ENCODE data around the gene HES7.
"Not testable (repeated sequence)": the region's sequence is repeated elsewhere in the genome, so short reads cannot be mapped to it uniquely, and the experiment has no call there.

Gene HES7

DNA sequence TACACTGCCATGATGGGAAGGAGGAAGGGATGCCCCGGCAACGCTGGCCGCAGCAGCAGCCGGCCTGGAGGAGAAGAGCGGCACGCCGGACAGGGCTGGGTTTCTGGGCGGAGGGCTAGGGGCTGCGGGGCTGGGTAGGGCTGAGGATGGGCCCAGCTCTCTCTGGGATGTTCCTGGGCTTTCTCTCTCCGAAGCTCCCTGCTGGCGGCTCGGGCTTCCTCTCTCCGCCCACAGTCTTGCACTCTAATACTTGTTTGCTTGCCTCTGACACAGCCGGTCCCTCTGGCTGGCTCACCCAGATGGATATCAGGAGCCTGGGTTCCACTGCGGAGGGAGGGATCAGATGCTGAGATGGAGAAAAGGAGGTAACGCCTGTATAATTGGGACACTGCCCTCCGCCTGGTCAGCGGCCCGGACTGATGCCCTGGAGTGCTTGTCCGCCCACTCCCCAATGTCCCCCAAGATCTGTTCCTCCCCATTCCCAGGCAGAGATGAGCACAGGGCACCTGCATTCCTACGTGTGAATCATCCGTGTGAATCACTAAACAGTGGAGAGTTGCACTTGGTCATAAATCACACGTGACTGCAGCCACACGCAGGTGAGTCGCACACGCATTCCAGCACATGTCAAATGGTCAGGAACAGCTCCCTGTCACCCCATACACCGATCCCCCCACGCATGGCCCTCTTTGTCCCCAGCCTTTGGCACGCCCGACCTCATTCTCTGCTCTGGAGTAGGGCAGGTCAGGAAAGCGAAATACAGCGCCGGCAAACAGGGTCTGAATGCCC lies 5.7 kb downstream of the HES7 start, which contains the start of gene ALOXE3:
TSS of gene ALOXE3 (minus strand) at position 535 of the 789 bp plus-strand sequence. CDS start at position 11, 524 bp downstream.
- Histone ChIP-seq H3K27me3 (ENCODE audit: control insufficient read depth, insufficient read depth, low read length) (peaks cover 60% of the 10 kb centered on the region), H3K9ac (ENCODE audit: low read length) (peak within 1 kb of the TSS; percentile 7), H3K27ac (ENCODE audit: low read length) (no peak within 1 kb of the TSS)

GRCh38 chr17:8117367-8117979 lies 6.4 kb downstream of the HES7 start:
- Histone ChIP-seq H3K27ac (ENCODE audit: low read length) (no peak overlapping the region), H3K27me3 (ENCODE audit: control insufficient read depth, insufficient read depth, low read length) (peaks cover 59% of the 10 kb centered on the region), H3K9me3 (ENCODE audit: control insufficient read depth, low read depth, low read length) (no peaks in the 10 kb centered on the region), H3K4me3 (ENCODE audit: low read length) (peak overlapping the region; percentile 79), H3K9ac (ENCODE audit: low read length) (peak overlapping the region; percentile 7), H3K4me1 (ENCODE audit: control insufficient read depth, low read depth, low read length) (no peaks in the 10 kb centered on the region), H3K36me3 (ENCODE audit: control insufficient read depth, low read depth, low read length) (no peaks in the 10 kb centered on the region)

More for the DNA sequence above, 5.7 kb downstream of the HES7 start, which contains the start of gene ALOXE3:
- Histone ChIP-seq H3K4me3 (ENCODE audit: low read length) (peak within 1 kb of the TSS; percentile 79), H3K9me3 (ENCODE audit: control insufficient read depth, low read depth, low read length) (no peaks in the 10 kb centered on the region), H3K36me3 (ENCODE audit: control insufficient read depth, low read depth, low read length) (no peaks in the 10 kb centered on the region), H3K4me1 (ENCODE audit: control insufficient read depth, low read depth, low read length) (no peaks in the 10 kb centered on the region)

- H3K9ac ChIP-seq (ENCODE audit: low read length) = no peak overlapping the region
- H3K4me3 ChIP-seq (ENCODE audit: low read length) = no peak overlapping the region
- peaks cover 59% of the 10 kb centered on the region for H3K27me3 ChIP-seq (ENCODE audit: control insufficient read depth, insufficient read depth, low read length)
- H3K27ac ChIP-seq (ENCODE audit: low read length) = no peak overlapping the region
- no peaks in the 10 kb centered on the region for H3K9me3 ChIP-seq (ENCODE audit: control insufficient read depth, low read depth, low read length)
- no peaks in the 10 kb centered on the region for H3K4me1 ChIP-seq (ENCODE audit: control insufficient read depth, low read depth, low read length)
- no peaks in the 10 kb centered on the region for H3K36me3 ChIP-seq (ENCODE audit: control insufficient read depth, low read depth, low read length)
Measured at GRCh38 chr17:8116776-8117175, 7.1 kb downstream of the HES7 start.

DNA sequence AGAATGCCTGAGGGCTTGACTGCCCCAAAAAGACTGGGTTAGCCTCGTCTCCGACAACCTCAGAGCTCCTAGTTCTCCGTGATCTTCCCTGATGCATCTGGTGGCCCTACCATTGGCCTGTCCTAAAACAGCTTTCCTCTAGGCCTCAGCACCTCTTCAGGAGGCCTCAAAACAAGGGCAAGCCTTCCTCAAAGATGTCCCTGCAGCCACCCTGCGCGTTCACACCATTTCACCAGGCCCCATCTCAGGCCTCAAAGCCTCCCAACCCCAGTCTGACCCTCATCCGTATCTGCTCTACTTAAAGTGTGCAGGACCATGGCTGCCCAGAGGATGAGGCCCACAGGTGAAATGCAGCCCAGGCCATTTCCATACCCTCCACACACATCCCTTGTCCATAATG lies 13.0 kb downstream of the HES7 start:
- Histone ChIP-seq H3K9me3 (ENCODE audit: control insufficient read depth, low read depth, low read length) (no peaks in the 10 kb centered on the region), H3K27ac (ENCODE audit: low read length) (no peak overlapping the region), H3K36me3 (ENCODE audit: control insufficient read depth, low read depth, low read length) (no peaks in the 10 kb centered on the region), H3K9ac (ENCODE audit: low read length) (no peak overlapping the region), H3K4me1 (ENCODE audit: control insufficient read depth, low read depth, low read length) (no peaks in the 10 kb centered on the region), H3K27me3 (ENCODE audit: control insufficient read depth, insufficient read depth, low read length) (peaks cover 67% of the 10 kb centered on the region), H3K4me3 (ENCODE audit: low read length) (no peak overlapping the region)

GRCh38 chr17:8110456-8110804 lies 13.5 kb downstream of the HES7 start:
- no peaks in the 10 kb centered on the region for H3K9me3 ChIP-seq (ENCODE audit: control insufficient read depth, low read depth, low read length)
- H3K4me1 ChIP-seq (ENCODE audit: control insufficient read depth, low read depth, low read length) = no peaks in the 10 kb centered on the region
- H3K4me3 ChIP-seq (ENCODE audit: low read length) = peak overlapping the region; percentile 69
- no peaks in the 10 kb centered on the region for H3K36me3 ChIP-seq (ENCODE audit: control insufficient read depth, low read depth, low read length)
- H3K27me3 ChIP-seq (ENCODE audit: control insufficient read depth, insufficient read depth, low read length) = peaks cover 63% of the 10 kb centered on the region
- H3K9ac ChIP-seq (ENCODE audit: low read length) = no peak overlapping the region
- H3K27ac ChIP-seq (ENCODE audit: low read length) = no peak overlapping the region

DNA sequence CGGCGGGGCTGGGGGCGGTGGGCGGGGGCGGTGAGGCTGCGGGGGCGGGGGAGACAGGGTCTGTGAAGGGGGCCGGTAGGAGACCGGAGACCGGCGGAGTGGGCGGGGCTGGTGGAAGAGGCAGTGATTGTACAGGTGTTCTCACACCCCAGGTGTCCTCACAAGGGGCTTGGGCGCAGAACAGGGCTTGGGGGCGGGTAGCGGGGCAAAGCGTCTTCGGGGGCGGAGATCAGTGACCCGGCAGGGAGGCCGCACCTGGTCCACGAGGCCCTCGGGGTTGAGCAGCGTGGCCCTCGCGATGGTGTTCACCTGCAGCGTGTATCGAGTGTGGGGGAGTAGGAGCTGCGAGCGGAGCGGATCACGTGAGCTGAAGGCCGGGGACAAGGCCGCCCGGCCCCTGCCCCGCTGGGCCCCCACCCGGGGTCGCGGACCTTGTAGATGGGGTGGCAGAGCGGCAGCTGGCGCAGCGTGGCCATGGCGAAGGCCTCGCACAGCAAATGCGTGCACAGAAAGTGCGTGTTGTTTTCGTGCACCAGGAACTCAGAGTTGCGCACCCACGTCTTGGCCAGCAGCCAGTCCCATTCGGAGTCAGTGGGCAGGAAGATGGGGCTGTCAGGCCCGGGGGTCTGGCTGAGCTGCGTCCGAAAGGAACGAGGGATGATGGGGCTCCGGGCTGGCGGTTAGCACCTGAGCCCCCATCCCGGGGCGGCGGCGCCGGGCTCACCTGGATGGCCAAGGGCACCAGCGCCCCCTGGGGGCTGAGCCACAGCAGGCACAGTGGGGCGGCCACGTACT lies 14.0 kb downstream of the HES7 start:
- Histone ChIP-seq H3K9me3 (ENCODE audit: control insufficient read depth, low read depth, low read length) (no peaks in the 10 kb centered on the region), H3K36me3 (ENCODE audit: control insufficient read depth, low read depth, low read length) (no peaks in the 10 kb centered on the region), H3K4me3 (ENCODE audit: low read length) (peak overlapping the region; percentile 69), H3K27me3 (ENCODE audit: control insufficient read depth, insufficient read depth, low read length) (peaks cover 57% of the 10 kb centered on the region), H3K27ac (ENCODE audit: low read length) (no peak overlapping the region), H3K4me1 (ENCODE audit: control insufficient read depth, low read depth, low read length) (no peaks in the 10 kb centered on the region), H3K9ac (ENCODE audit: low read length) (no peak overlapping the region)

GRCh38 chr17:8108972-8109660 lies 14.8 kb downstream of the HES7 start:
- Histone ChIP-seq H3K9ac (ENCODE audit: low read length) (no peak overlapping the region), H3K27me3 (ENCODE audit: control insufficient read depth, insufficient read depth, low read length) (peaks cover 49% of the 10 kb centered on the region), H3K36me3 (ENCODE audit: control insufficient read depth, low read depth, low read length) (no peaks in the 10 kb centered on the region), H3K4me1 (ENCODE audit: control insufficient read depth, low read depth, low read length) (no peaks in the 10 kb centered on the region), H3K9me3 (ENCODE audit: control insufficient read depth, low read depth, low read length) (no peaks in the 10 kb centered on the region), H3K4me3 (ENCODE audit: low read length) (no peak overlapping the region), H3K27ac (ENCODE audit: low read length) (no peak overlapping the region)

- H3K4me1 ChIP-seq (ENCODE audit: control insufficient read depth, low read depth, low read length); H3K9ac ChIP-seq (ENCODE audit: low read length); H3K36me3 ChIP-seq (ENCODE audit: control insufficient read depth, low read depth, low read length); H3K9me3 ChIP-seq (ENCODE audit: control insufficient read depth, low read depth, low read length); H3K4me3 ChIP-seq (ENCODE audit: low read length); H3K27ac ChIP-seq (ENCODE audit: low read length): not testable (repeated sequence)
- peaks cover 37% of the 10 kb centered on the region for H3K27me3 ChIP-seq (ENCODE audit: control insufficient read depth, insufficient read depth, low read length)
Measured at GRCh38 chr17:8106980-8107379, 16.9 kb downstream of the HES7 start.

DNA sequence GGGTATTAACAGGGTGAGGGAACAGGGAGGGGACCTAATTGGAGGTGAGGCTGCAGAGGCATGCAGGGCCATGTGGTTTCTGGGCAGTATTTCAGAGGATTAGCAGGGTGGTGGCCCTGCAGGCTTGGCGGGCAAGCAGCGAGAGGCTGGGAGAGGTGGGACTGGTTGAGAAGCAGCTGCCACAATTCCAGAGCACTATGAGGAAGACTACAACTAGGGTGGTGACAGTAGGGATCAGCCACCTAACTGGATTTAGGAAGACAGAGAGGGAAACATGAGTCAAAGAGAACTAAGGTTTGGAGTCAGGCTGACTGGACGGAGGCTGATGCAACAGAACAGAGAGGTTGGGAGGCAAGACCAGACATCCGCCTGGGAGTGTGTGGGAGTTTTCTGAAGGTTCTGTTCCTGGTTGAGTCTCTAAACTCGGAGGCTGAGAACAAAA lies 17.9 kb downstream of the HES7 start:
- Histone ChIP-seq H3K4me3 (ENCODE audit: low read length) (no peak overlapping the region), H3K9me3 (ENCODE audit: control insufficient read depth, low read depth, low read length) (no peaks in the 10 kb centered on the region), H3K27me3 (ENCODE audit: control insufficient read depth, insufficient read depth, low read length) (peaks cover 27% of the 10 kb centered on the region), H3K9ac (ENCODE audit: low read length) (peak overlapping the region; percentile 10), H3K36me3 (ENCODE audit: control insufficient read depth, low read depth, low read length) (no peaks in the 10 kb centered on the region), H3K27ac (ENCODE audit: low read length) (no peak overlapping the region), H3K4me1 (ENCODE audit: control insufficient read depth, low read depth, low read length) (no peaks in the 10 kb centered on the region)

- Histone ChIP-seq H3K36me3 (ENCODE audit: control insufficient read depth, low read depth, low read length) (no peaks in the 10 kb centered on the region), H3K27ac (ENCODE audit: low read length) (no peak overlapping the region), H3K9ac (ENCODE audit: low read length) (no peak overlapping the region), H3K4me1 (ENCODE audit: control insufficient read depth, low read depth, low read length) (no peaks in the 10 kb centered on the region), H3K27me3 (ENCODE audit: control insufficient read depth, insufficient read depth, low read length) (peaks cover 17% of the 10 kb centered on the region), H3K4me3 (ENCODE audit: low read length) (no peak overlapping the region), H3K9me3 (ENCODE audit: control insufficient read depth, low read depth, low read length) (no peaks in the 10 kb centered on the region)
Measured at GRCh38 chr17:8104911-8105310, 19.0 kb downstream of the HES7 start.

GRCh38 chr17:8103549-8103948 lies 20.4 kb downstream of the HES7 start:
- Histone ChIP-seq H3K27me3 (ENCODE audit: control insufficient read depth, insufficient read depth, low read length) (peaks cover 6% of the 10 kb centered on the region), H3K9me3 (ENCODE audit: control insufficient read depth, low read depth, low read length) (no peaks in the 10 kb centered on the region), H3K4me3 (ENCODE audit: low read length) (no peak overlapping the region), H3K4me1 (ENCODE audit: control insufficient read depth, low read depth, low read length) (no peaks in the 10 kb centered on the region), H3K36me3 (ENCODE audit: control insufficient read depth, low read depth, low read length) (no peaks in the 10 kb centered on the region), H3K27ac (ENCODE audit: low read length) (no peak overlapping the region), H3K9ac (ENCODE audit: low read length) (no peak overlapping the region)
